ENCODE data around the gene PRR30.
"Not testable (repeated sequence)": the region's sequence is repeated elsewhere in the genome, so short reads cannot be mapped to it uniquely, and the experiment has no call there.

- TF ChIP-seq CTCF (IDR thresholded peaks at IDR 0.05; ENCODE audit: insufficient read depth, low read length); REST (IDR thresholded peaks at IDR 0.05; ENCODE audit: insufficient replicate concordance, low read depth); POLR2AphosphoS5 (IDR thresholded peaks at IDR 0.05; ENCODE audit: low read depth); SPI1 (IDR thresholded peaks at IDR 0.05; ENCODE audit: borderline replicate concordance, low read depth); GABPA (IDR thresholded peaks at IDR 0.05; ENCODE audit: low read depth): not testable (repeated sequence)
Measured at GRCh38 chr2:27110603-27111352, 28.4 kb downstream of the PRR30 start.

Data from HL-60 (cell line).